DOHH2 (cell line): ENCODE data around the gene SRPX.

Experiments used
- H3F3A ChIP-seq: fragments of 200-600 bp; sonication (generic), shearing (Covaris generic); 2 replicates; pipeline ENCODE4 v1.6.0; 2016; ENCODE audit warnings: antibody characterized with exemption, mild to moderate bottlenecking; ENCODE audit not compliant: control insufficient read depth, insufficient read depth
- H3K27ac ChIP-seq: fragments of 200-600 bp; sonication (generic); 2 replicates; pipeline ENCODE4 v1.5.1; 2014; ENCODE audit warnings: low read depth, mild to moderate bottlenecking, low read length, moderate library complexity
- H3K27me3 ChIP-seq: fragments of 200-600 bp; sonication (generic); 2 replicates; pipeline ENCODE4 v1.6.1; 2014; ENCODE audit warnings: mild to moderate bottlenecking, low read length, mixed read lengths; ENCODE audit not compliant: control insufficient read depth
- H3K36me3 ChIP-seq: fragments of 200-600 bp; sonication (generic); 2 replicates; pipeline ENCODE4 v1.6.1; 2014; ENCODE audit warnings: mild to moderate bottlenecking, low read length, moderate library complexity, mixed read lengths; ENCODE audit not compliant: control insufficient read depth
- H3K4me1 ChIP-seq: fragments of 200-600 bp; sonication (generic); 2 replicates; pipeline ENCODE4 v1.6.1; 2014; ENCODE audit warnings: mild to moderate bottlenecking, low read length, mixed read lengths; ENCODE audit not compliant: control insufficient read depth
- H3K4me2 ChIP-seq: fragments of 200-600 bp; sonication (generic); 2 replicates; pipeline ENCODE4 v1.6.0; 2014; ENCODE audit warnings: mild to moderate bottlenecking, low read length, moderate library complexity
- H3K4me3 ChIP-seq: fragments of 200-600 bp; sonication (generic); 2 replicates; pipeline ENCODE4 v1.5.1; 2014; ENCODE audit warnings: mild to moderate bottlenecking, low read length, mixed read lengths
- H3K79me2 ChIP-seq: fragments of 200-600 bp; sonication (generic); 2 replicates; pipeline ENCODE4 v1.6.1; 2014; ENCODE audit warnings: mild to moderate bottlenecking, low read length, mixed read lengths; ENCODE audit not compliant: control insufficient read depth
- H3K9me2 ChIP-seq: fragments of 200-600 bp; sonication (generic); replicated peaks from 2 replicates; pipeline ENCODE4 v1.6.1; 2014; ENCODE audit warnings: mild to moderate bottlenecking, low read length, mixed read lengths; ENCODE audit not compliant: control insufficient read depth
- H3K9me3 ChIP-seq: fragments of 200-600 bp; sonication (generic); 2 replicates; pipeline ENCODE4 v1.6.1; 2014; ENCODE audit warnings: antibody characterized with exemption, low read length, mixed read lengths; ENCODE audit not compliant: control insufficient read depth, insufficient read depth
- H4K20me1 ChIP-seq: fragments of 200-600 bp; sonication (generic); 2 replicates; pipeline ENCODE4 v1.6.0; 2014; ENCODE audit warnings: low read depth, mild to moderate bottlenecking, antibody characterized with exemption, low read length, moderate library complexity; ENCODE audit not compliant: control insufficient read depth, insufficient read depth
- CTCF ChIP-seq: fragments of 200-600 bp; sonication (generic); IDR thresholded peaks from one replicate; pipeline ENCODE4 v1.5.1; 2014; ENCODE audit warnings: antibody characterized with exemption, mild to moderate bottlenecking, low read depth, low read length; ENCODE audit not compliant: poor library complexity, severe bottlenecking
- EZH2phosphoT487 ChIP-seq: fragments of 200-600 bp; sonication (generic); IDR thresholded peaks from 2 replicates; pipeline ENCODE4 v1.6.1; 2017; ENCODE audit warnings: borderline replicate concordance, mild to moderate bottlenecking, antibody characterized with exemption, low read length, moderate library complexity, mixed read lengths

The SRPX gene

GRCh38 chrX:38117485-38117884 lies 103.2 kb downstream of the SRPX start:
- no peaks in the 10 kb centered on the region for H3K27me3 ChIP-seq
- no peak overlapping the region for H3K4me3 ChIP-seq
- no peaks in the 10 kb centered on the region for H3K36me3 ChIP-seq
- H3K4me2 ChIP-seq = no peak overlapping the region
- no peaks in the 10 kb centered on the region for H3F3A ChIP-seq
- H4K20me1 ChIP-seq = no peaks in the 10 kb centered on the region
- TF ChIP-seq EZH2phosphoT487 (no peak), CTCF (no peak)
- H3K9me3 ChIP-seq = no peaks in the 10 kb centered on the region
- no peaks in the 10 kb centered on the region for H3K9me2 ChIP-seq
- no peak overlapping the region for H3K27ac ChIP-seq
- H3K4me1 ChIP-seq = no peaks in the 10 kb centered on the region
- H3K79me2 ChIP-seq = no peaks in the 10 kb centered on the region

- Histone ChIP-seq H4K20me1 (no peaks in the 10 kb centered on the region), H3K4me1 (no peaks in the 10 kb centered on the region), H3K79me2 (no peaks in the 10 kb centered on the region), H3K27ac (no peak overlapping the region), H3K4me2 (no peak overlapping the region), H3K9me2 (no peaks in the 10 kb centered on the region), H3F3A (no peaks in the 10 kb centered on the region), H3K4me3 (no peak overlapping the region), H3K9me3 (no peaks in the 10 kb centered on the region), H3K27me3 (no peaks in the 10 kb centered on the region), H3K36me3 (no peaks in the 10 kb centered on the region)
- no peak for TF ChIP-seq CTCF
- TF ChIP-seq EZH2phosphoT487 = no peak
Observed at GRCh38 chrX:38116706-38117105, 104.0 kb downstream of the SRPX start.

DNA sequence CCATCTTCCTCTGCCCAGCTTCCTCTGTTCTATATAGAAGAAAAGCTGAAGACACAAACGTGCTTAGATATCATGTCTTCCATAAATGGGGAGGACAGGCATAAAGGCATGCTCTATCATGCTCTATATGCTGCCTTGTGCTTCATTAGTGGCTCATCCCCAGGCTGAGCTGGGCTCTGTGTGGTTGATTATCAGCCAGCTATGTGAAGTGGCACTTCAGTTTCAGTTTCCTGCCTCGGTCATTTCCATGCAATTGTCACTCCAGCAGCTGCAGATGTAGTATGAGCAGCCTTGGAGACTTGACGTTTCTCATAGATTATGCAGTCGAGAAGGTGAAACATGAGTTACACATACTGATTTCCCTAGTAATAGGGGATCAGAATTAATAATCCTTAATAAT lies 108.1 kb downstream of the SRPX start:
- H3K27ac ChIP-seq = no peak overlapping the region
- H4K20me1 ChIP-seq = no peaks in the 10 kb centered on the region
- no peaks in the 10 kb centered on the region for H3K9me2 ChIP-seq
- H3K9me3 ChIP-seq = no peaks in the 10 kb centered on the region
- no peaks in the 10 kb centered on the region for H3K79me2 ChIP-seq
- H3K36me3 ChIP-seq = no peaks in the 10 kb centered on the region
- no peak for TF ChIP-seq EZH2phosphoT487
- TF ChIP-seq CTCF = no peak
- no peaks in the 10 kb centered on the region for H3K4me1 ChIP-seq
- no peaks in the 10 kb centered on the region for H3K27me3 ChIP-seq
- H3K4me3 ChIP-seq = no peak overlapping the region
- H3F3A ChIP-seq = no peaks in the 10 kb centered on the region
- no peak overlapping the region for H3K4me2 ChIP-seq

DNA sequence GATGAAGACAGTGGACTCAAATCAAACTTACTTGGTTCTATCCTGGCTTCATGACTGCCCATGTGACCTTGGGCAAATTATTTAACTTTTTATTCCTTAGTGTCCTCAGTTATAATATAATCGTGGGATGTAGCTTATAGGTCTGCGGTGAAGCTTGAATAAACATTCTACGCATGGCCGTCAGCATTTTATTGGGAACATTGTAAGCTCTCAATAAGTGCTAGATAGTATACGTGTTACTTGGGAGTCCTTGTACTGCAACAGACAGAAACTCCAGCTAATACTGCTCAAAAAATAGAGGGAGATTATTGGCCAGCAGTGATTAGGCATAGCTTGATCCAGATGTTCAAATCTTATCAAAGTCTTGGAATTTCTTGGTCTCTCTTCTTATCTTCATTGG lies 109.5 kb downstream of the SRPX start:
- no peak overlapping the region for H3K4me3 ChIP-seq

More for the DNA sequence above, 109.5 kb downstream of the SRPX start:
- H3F3A ChIP-seq = no peaks in the 10 kb centered on the region
- H3K9me2 ChIP-seq = no peaks in the 10 kb centered on the region
- H4K20me1 ChIP-seq = no peaks in the 10 kb centered on the region
- H3K27me3 ChIP-seq = no peaks in the 10 kb centered on the region
- no peaks in the 10 kb centered on the region for H3K9me3 ChIP-seq
- TF ChIP-seq EZH2phosphoT487 (no peak), CTCF (no peak)
- H3K4me1 ChIP-seq = no peaks in the 10 kb centered on the region
- H3K27ac ChIP-seq = no peak overlapping the region
- no peak overlapping the region for H3K4me2 ChIP-seq
- H3K79me2 ChIP-seq = no peaks in the 10 kb centered on the region
- no peaks in the 10 kb centered on the region for H3K36me3 ChIP-seq
